GM18870 (cell line): ENCODE data around the gene MGMT.

Source experiments
- ATAC-seq: cut with Tn5 transposase; IDR thresholded peaks from one replicate; pipeline ENCODE4 v1.9.1; 2021; ENCODE audit warnings: moderate library complexity; ENCODE audit not compliant: unreplicated experiment

Gene MGMT

GRCh38 chr10:129705676-129706075, 238.6 kb downstream of the MGMT start:
- no peak for ATAC-seq

GRCh38 chr10:129706081-129706480, 239.0 kb downstream of the MGMT start:
- ATAC-seq, result no peak

- no peak for ATAC-seq
These were observed 239.5 kb downstream of the MGMT start for GRCh38 chr10:129706523-129706922.

GRCh38 chr10:129707406-129708388, 240.7 kb downstream of the MGMT start:
- no peak for ATAC-seq

GRCh38 chr10:129709101-129709500, 242.1 kb downstream of the MGMT start:
- ATAC-seq, result no peak

GRCh38 chr10:129709627-129710509, 242.8 kb downstream of the MGMT start:
- no peak for ATAC-seq

- no peak for ATAC-seq
These were observed 243.4 kb downstream of the MGMT start for GRCh38 chr10:129710510-129710847.

- no peak for ATAC-seq
These were observed 244.2 kb downstream of the MGMT start for GRCh38 chr10:129711291-129711690.

GRCh38 chr10:129712000-129712399, 245.0 kb downstream of the MGMT start:
- no peak for ATAC-seq

- ATAC-seq, result no peak
These were observed 246.7 kb downstream of the MGMT start for GRCh38 chr10:129713659-129714265.

GRCh38 chr10:129715805-129716204, 248.8 kb downstream of the MGMT start:
- ATAC-seq, result no peak

GRCh38 chr10:129716211-129716681, 249.2 kb downstream of the MGMT start:
- ATAC-seq, result no peak

GRCh38 chr10:129716881-129717280, 249.8 kb downstream of the MGMT start:
- ATAC-seq, result no peak

GRCh38 chr10:129717816-129718547, 250.9 kb downstream of the MGMT start:
- ATAC-seq, result no peak

GRCh38 chr10:129718548-129719414, 251.7 kb downstream of the MGMT start:
- ATAC-seq, result no peak

- no peak for ATAC-seq
These were observed 252.3 kb downstream of the MGMT start for GRCh38 chr10:129719415-129719739.

GRCh38 chr10:129719889-129720590, 253.0 kb downstream of the MGMT start:
- no peak for ATAC-seq

- ATAC-seq, result no peak
These were observed 258.0 kb downstream of the MGMT start for GRCh38 chr10:129725011-129725410.

GRCh38 chr10:129725482-129725881, 258.4 kb downstream of the MGMT start:
- no peak for ATAC-seq
